ENCODE data around the gene LIM2.
A peak's percentile ranks its signal among the peaks of the same experiment; 100 is the strongest.

LIM2 gene

GRCh38 chr19:51338563-51339312 is 49.0 kb downstream of the LIM2 start:
- peak; percentile 84 for DNase-seq

GRCh38 chr19:51337861-51338562 is 49.8 kb downstream of the LIM2 start:
- no peak for DNase-seq

GRCh38 chr19:51337141-51337860 is 50.5 kb downstream of the LIM2 start:
- DNase-seq: no peak

- DNase-seq: no peak
These were observed 53.8 kb downstream of the LIM2 start for GRCh38 chr19:51333836-51334460.

- DNase-seq: no peak
These were observed 56.1 kb downstream of the LIM2 start for GRCh38 chr19:51331716-51332115.

GRCh38 chr19:51331193-51331592 is 56.6 kb downstream of the LIM2 start:
- DNase-seq: no peak

GRCh38 chr19:51330366-51330765 is 57.4 kb downstream of the LIM2 start:
- DNase-seq: no peak

Data from stimulated activated naive CD4-positive, alpha-beta T cell treated with Interleukin-2 at 50 U/mL for 16 hours (primary cell).